H54 (cell line): ENCODE data around the gene CCDC121.

Source experiments
- DNase-seq: peaks from one replicate; pipeline ENCODE4 v3.0.0; 2011; ENCODE audit warnings: low spot score, mixed read lengths; ENCODE audit not compliant: insufficient read length
- FAIRE-seq: peaks from 3 replicates; lab custom pipeline; 2011; peaks lifted over from hg19 to GRCh38; lab: Jason Lieb, UNC
- POLR2A ChIP-seq: IDR thresholded peaks from 2 replicates; pipeline ENCODE4 v1.6.1; 2011; ENCODE audit warnings: low read depth, mild to moderate bottlenecking, low read length

CCDC121 gene, protein sequence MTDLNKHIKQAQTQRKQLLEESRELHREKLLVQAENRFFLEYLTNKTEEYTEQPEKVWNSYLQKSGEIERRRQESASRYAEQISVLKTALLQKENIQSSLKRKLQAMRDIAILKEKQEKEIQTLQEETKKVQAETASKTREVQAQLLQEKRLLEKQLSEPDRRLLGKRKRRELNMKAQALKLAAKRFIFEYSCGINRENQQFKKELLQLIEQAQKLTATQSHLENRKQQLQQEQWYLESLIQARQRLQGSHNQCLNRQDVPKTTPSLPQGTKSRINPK

DNA sequence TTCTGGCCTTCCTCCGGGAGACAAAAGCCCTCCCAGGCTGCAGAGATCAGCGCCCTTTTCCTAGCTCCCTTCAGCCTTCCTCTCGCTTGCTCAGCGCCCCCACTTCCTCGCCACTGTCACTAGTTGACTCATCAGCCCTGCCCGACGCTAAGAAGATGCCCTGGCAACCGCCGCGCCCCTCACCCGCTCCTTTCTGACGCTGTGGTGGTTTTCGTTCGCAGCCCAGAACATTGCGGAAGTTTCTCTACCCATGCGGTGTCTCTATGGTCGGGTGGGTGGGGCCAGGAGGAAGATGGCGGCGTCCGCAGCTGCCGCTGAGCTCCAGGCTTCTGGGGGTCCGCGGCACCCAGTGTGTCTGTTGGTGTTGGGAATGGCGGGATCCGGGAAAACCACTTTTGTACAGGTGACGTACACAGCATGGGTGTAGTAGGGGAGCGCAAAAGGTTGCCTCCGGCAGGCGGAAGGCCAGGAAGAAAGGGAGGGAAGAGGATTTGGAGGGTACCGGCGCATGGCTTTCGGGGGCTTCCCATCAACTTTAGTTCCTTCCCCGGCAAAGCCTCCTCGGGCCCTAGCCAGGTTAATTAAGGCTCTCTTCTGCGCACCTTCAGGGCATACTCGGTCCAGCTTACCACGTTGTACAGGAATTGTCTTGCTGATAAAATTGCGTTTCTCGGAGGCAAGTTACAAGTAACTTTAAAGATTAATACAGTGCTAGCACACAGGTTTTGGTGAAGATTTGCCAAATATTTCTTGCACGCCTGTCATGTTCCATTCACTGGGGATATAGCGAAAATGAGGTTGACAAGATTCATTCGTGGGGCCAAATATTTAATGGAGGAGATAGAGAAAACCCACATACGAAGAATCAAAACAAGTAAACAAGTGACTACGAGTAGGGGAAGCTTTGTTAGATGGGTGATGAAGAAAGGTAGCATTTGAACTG, at the start of gene CCDC121, which contains the start of gene GPN1:
Gene CCDC121 (minus strand): TSS at position 246 of the 943 bp plus-strand sequence. CDS start 1,213 bp downstream, outside the sequence.
Gene GPN1 (plus strand): TSS at position 284 of the 943 bp plus-strand sequence. CDS start 9 bp downstream, at position 293.
- FAIRE-seq (peak; percentile 85), DNase-seq (peak; percentile 72)
- TF ChIP-seq POLR2A: peak; percentile 95

DNA sequence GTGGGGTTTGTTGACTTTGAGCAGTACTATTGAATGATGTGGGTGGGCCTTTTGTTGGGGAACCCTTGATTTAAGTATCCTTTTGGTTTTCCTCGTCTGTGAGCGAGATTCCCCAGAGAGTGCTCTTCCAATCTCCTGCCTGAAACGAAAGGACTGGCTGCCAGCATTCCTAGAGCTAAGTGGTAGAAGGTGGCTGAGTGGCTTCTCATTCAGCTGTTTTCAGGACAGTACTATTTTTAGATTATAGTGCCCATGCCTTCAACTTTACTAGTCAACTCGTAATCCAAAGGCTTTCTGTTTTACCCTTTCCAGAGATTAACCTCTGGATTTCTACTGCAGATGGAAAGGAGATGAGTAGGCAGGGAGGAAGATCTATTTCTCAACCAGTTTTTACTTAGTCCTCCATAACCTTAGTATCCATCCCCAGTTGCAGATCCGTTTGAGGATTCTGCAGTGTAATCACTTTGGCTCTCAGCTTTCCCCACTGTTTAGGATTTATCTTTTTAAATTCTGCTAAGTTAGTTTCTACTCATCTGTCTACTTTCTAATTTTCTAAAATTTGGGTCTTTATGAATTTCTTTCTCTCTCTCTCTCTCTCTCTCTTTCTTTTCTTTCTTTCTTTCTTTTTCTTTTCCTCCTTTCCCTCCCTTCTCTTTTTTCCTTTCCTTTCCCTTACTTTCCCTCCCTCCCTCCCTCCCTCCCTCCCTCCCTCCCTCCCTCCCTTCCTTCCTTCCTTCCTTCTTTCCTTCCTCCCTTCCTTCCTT, 44.1 kb upstream of the CCDC121 start:
- FAIRE-seq: no peak
- no peak for TF ChIP-seq POLR2A
- no peak for DNase-seq

DNA sequence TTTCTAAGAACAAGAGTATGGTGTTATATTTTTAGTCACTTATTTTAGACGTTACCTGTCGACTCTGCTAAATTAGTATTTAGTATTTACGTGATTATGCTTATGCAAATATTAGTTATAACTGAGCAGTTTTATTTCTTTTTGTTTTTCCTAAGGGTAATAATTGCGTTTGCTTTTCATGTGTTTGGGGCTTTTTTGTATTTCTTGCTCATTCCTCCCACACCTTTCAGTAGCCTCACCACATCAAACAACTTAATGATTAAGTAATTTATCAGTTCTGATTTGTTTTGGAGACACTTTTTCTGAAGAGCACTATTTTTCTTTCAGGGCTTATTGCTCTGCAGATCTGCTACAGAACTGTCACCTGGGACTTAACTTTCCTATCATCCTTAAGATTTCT, 42.4 kb upstream of the CCDC121 start:
- DNase-seq (no peak), FAIRE-seq (no peak)
- no peak for TF ChIP-seq POLR2A

DNA sequence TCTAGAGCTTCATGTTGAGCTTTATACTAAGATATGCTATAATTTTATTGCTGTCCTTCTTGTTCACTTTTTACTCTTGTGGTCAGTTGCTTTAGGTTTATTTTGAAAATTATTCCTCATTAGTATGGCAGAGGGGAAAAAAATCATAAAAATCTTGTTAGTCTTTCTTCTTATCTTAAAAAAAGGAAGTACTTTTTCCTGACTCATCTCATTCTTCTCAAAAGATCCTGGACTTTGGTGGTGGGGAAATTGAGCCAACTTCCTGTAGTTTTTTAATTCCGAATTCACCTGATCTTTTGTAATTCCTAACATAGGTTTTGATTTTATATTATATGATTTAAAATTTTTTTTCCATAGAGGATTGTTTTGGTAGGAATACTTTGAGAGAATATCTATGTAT, 38.6 kb upstream of the CCDC121 start:
- no peak for DNase-seq

DNA sequence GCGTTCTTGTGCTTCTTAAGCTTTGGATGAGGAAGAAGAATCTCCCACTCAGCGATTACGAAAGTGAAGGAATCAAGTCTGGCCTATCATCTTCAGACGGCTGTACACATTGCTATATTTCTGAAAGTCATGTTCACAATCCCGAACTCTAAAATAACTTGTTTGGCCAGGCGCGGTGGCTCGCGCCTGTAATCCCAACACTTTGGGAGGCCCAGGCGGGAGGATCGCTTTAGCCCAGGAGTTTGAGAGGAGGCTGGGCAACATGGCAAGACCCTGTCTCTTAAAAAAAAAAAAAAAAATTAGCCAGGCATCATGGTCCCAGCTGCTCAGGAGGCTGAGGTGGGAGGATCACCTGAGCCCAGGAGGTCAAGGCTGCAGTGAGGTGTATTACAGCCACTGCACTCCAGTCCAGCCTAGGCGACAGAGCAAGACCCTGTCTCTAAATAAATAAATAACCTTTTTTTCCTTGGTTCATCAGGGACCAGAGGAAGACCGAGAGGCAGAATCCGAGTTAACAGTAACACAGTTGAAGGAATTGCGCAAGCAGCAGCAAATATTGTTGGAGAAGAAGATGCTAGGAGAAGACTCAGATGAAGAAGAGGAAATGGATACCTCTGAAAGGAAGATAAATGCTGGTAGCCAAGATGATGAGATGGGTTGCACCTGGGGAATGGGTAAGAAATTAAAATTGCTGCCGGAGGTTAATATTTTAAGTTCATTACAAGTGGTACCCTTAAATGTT, 36.0 kb upstream of the CCDC121 start:
- FAIRE-seq (no peak), DNase-seq (no peak)
- TF ChIP-seq POLR2A: no peak

More for the DNA sequence above, 38.6 kb upstream of the CCDC121 start:
- TF ChIP-seq POLR2A: no peak
- no peak for FAIRE-seq

DNA sequence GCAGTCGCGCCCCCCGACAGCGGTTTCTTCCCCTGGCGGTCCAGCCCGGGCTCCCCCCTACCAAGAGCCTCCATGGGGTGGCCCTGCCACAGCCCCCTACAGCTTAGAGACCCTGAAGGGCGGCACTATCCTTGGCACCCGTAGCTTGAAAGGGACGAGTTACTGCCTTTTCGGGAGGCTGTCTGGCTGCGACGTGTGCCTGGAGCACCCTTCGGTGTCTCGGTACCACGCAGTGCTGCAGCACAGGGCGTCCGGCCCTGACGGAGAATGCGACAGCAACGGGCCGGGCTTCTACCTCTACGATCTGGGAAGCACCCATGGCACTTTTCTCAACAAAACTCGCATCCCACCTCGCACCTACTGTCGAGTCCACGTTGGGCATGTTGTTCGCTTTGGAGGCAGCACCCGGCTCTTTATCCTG, 35.4 kb upstream of the CCDC121 start:
- FAIRE-seq (no peak), DNase-seq (no peak)
- no peak for TF ChIP-seq POLR2A

DNA sequence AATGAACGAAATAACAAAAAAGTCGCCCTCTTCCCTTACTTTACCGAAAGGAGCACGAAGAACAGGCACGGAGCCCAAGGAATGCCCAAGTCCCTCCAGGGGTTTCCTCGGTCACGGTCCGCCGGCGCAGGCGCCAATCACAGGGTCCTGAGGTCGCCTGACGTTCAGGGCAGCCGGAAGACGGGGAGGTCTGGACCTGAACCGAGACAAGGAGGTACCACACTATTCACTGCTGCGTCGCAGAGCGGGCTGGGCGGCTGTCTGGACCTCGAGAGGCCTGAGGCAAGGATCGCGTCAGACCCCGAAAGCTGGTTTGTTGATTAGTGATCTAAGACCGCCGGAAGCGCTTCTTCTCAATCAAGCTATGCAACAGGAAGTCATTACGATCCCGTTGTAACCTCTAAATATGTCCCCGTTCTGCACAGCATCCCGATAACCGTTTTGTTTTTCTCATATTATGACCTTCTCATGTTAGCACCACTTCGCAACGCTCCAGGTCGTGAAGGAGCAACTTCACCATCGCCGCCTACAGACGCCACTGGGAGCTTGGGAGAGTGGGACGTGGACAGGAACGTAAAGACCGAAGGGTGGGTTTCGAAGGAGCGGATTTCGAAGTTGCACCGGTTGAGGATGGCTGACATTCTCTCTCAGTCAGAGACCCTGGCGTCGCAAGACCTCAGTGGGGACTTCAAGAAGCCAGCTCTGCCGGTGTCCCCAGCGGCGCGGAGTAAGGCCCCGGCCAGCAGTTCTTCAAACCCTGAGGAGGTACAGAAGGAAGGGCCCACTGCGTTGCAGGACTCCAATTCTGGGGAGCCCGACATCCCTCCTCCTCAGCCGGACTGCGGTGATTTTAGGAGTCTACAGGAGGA, 34.7 kb upstream of the CCDC121 start, which contains the start of the genes SLC4A1AP and SUPT7L:
Gene SLC4A1AP (plus strand): TSS at position 605 of the 869 bp plus-strand sequence. CDS start 26 bp downstream, at position 631.
Gene SUPT7L (minus strand): TSS at position 330 of the 869 bp plus-strand sequence. CDS start 1,422 bp downstream, outside the sequence.
- TF ChIP-seq POLR2A: peak; percentile 49
- FAIRE-seq (peak; percentile 84), DNase-seq (peak; percentile 50)

DNA sequence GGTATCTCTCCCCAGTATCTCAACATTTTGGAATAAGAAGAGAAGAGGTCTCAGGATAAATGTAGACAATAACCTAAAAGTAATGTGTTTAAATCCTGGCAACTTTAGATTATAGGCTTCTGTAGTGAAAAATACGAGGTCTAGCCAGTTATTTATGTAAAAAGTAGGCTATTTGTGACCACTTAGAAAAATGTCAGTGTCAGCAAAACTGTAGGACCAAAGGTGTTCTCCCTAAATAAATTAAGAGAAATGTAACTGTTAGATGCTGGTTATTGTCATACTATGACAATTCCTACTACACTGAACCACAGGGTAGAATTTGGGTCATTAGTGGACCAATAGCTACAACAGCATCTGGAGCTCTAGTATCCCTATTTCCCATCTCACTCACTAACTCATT, 32.6 kb upstream of the CCDC121 start:
- FAIRE-seq (no peak), DNase-seq (no peak)
- TF ChIP-seq POLR2A: no peak

DNA sequence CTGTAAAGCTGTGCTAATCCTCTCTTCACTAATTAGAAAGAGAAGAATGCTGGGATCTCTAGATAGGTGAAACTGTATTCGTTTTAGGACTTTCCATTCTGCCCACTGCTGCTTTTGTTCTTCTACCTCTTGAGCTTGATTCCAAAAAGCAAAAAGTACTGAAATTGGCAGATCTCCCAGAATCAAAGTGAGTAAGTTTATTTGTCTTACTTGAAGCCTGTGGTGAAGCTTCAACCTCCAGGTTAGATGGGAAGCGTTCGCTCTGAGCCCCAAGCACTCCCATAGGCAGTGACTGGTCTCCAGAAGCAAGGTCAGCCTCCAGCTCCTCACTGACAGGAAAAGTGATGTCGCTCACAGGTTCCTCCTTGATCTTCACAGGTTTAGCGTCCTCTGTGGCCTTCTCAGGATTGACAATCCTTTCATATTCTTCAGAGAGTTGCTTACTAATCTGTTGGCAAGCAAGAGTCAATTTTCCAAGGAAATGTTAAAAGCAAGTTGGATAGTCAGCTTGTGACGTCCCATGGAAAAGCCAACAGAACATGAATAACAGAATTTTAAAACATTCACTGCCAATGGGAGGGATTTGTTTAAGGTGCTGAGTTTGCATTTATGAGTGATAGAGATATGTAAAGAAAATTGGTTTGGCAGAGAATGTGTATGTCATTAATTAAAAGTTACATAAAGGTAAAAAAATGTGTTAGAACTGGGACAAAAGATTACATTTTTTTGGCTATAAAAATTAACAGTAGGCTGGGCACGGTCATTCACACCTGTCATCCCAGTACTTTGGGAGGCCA, 26.5 kb upstream of the CCDC121 start:
- DNase-seq (peak; percentile 45), FAIRE-seq (peak; percentile 94)
- no peak for TF ChIP-seq POLR2A

DNA sequence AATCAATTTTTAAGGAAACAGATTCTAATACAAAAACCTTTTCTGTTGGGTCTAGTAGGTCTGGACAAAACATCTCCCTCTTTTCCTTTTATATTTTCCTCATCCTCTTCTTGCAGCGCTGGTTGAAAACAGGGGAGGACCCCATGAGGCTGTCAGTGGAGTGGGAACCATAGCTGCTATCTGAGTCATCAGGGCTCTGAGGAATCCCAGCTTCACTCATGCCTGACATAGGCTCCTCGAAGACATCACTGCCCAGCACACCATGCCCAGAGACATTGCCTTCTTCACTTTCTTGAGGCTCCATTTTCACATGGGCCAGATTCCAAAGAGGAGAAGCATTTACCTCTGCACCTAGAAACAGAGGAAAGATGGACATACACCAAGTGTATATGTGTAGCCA, 24.6 kb upstream of the CCDC121 start:
- FAIRE-seq (no peak), DNase-seq (no peak)
- no peak for TF ChIP-seq POLR2A

DNA sequence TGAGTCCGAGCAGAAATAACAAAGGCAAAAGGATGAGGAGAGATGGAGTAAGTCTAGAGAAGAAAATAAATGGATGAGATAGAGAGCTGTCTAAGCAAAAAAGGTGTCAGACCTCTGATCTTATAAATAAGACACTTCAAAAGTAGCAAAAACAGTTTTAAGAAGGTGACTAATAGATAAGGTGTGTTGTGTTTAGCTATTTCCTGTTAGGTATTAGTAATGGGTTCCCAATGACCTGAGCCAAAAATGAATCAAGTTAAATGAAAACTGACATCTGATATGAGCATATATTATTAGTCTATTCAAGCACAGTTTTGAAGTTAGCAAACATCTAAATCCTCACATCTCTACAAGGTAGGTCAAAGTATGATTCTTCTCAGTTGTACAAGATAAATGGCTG, 24.0 kb upstream of the CCDC121 start:
- no peak for FAIRE-seq
- DNase-seq: no peak
- TF ChIP-seq POLR2A: no peak
